Measurements from ENCODE around the gene ELOVL5. TPM values are rescaled to one million over a fixed set of nuclear protein-coding genes. Genes with fewer than 3 reads are reported as not detected.
"Not testable (repeated sequence)": the region's sequence is repeated elsewhere in the genome, so short reads cannot be mapped to it uniquely, and the experiment has no call there.

The ELOVL5 gene
- total RNA-seq, 1 donor from 2014 or later, result 133 TPM

GRCh38 chr6:53305506-53306005 lies 43.2 kb downstream of the ELOVL5 start:
- H3K4me1 Mint-ChIP-seq (ENCODE audit: low read depth), result peaks cover 80% of the 10 kb centered on the region
- not testable (repeated sequence) for H3K9me3 Mint-ChIP-seq; H3K27me3 Mint-ChIP-seq (ENCODE audit: low read depth); H3K4me3 Mint-ChIP-seq (ENCODE audit: low read depth); DNase-seq (ENCODE audit: low spot score); H3K27ac Mint-ChIP-seq
- H3K36me3 Mint-ChIP-seq (ENCODE audit: low read depth), result peaks cover 17% of the 10 kb centered on the region
- intact Hi-C loops (cut with micrococcal nuclease), result loop anchor here (2.0 to 5.0 kb wide), 4 partner anchors 37 to 328 kb away; no protein-coding TSS in a partner anchor

GRCh38 chr6:53304953-53305352 lies 43.8 kb downstream of the ELOVL5 start:
- peaks cover 17% of the 10 kb centered on the region for H3K36me3 Mint-ChIP-seq (ENCODE audit: low read depth)
- intact Hi-C loops (cut with micrococcal nuclease), result loop anchor here (5.0 kb wide), 3 partner anchors 73 to 328 kb away; no protein-coding TSS in a partner anchor
- not testable (repeated sequence) for H3K27ac Mint-ChIP-seq; H3K9me3 Mint-ChIP-seq; H3K27me3 Mint-ChIP-seq (ENCODE audit: low read depth); DNase-seq (ENCODE audit: low spot score); H3K4me3 Mint-ChIP-seq (ENCODE audit: low read depth)
- H3K4me1 Mint-ChIP-seq (ENCODE audit: low read depth), result peaks cover 80% of the 10 kb centered on the region

GRCh38 chr6:53302678-53303360 lies 45.9 kb downstream of the ELOVL5 start:
- H3K9me3 Mint-ChIP-seq, result no peaks in the 10 kb centered on the region
- H3K4me3 Mint-ChIP-seq (ENCODE audit: low read depth), result peak overlapping the region; percentile 60
- intact Hi-C loops (cut with micrococcal nuclease), result loop anchor here (5.0 kb wide), 1 partner anchor 71 kb away; no protein-coding TSS in a partner anchor
- H3K36me3 Mint-ChIP-seq (ENCODE audit: low read depth), result peaks cover 14% of the 10 kb centered on the region
- DNase-seq (ENCODE audit: low spot score), result no peak
- H3K4me1 Mint-ChIP-seq (ENCODE audit: low read depth), result peaks cover 75% of the 10 kb centered on the region
- no peaks in the 10 kb centered on the region for H3K27me3 Mint-ChIP-seq (ENCODE audit: low read depth)
- H3K27ac Mint-ChIP-seq, result peak overlapping the region; percentile 69

- peaks cover 18% of the 10 kb centered on the region for H3K36me3 Mint-ChIP-seq (ENCODE audit: low read depth)
- intact Hi-C loops (cut with micrococcal nuclease), result loop anchor here (5.0 kb wide), 1 partner anchor 70 kb away; no protein-coding TSS in a partner anchor
- no peaks in the 10 kb centered on the region for H3K9me3 Mint-ChIP-seq
- peaks cover 72% of the 10 kb centered on the region for H3K4me1 Mint-ChIP-seq (ENCODE audit: low read depth)
- no peak overlapping the region for H3K4me3 Mint-ChIP-seq (ENCODE audit: low read depth)
- DNase-seq (ENCODE audit: low spot score), result no peak
- peak overlapping the region; percentile 73 for H3K27ac Mint-ChIP-seq
- no peaks in the 10 kb centered on the region for H3K27me3 Mint-ChIP-seq (ENCODE audit: low read depth)
Observed at GRCh38 chr6:53301801-53302537, 46.8 kb downstream of the ELOVL5 start.

- H3K4me1 Mint-ChIP-seq (ENCODE audit: low read depth), result peaks cover 69% of the 10 kb centered on the region
- no peak for DNase-seq (ENCODE audit: low spot score)
- no peaks in the 10 kb centered on the region for H3K27me3 Mint-ChIP-seq (ENCODE audit: low read depth)
- no peaks in the 10 kb centered on the region for H3K9me3 Mint-ChIP-seq
- H3K4me3 Mint-ChIP-seq (ENCODE audit: low read depth), result no peak overlapping the region
- intact Hi-C loops (cut with micrococcal nuclease), result loop anchor here (5.0 kb wide), 1 partner anchor 69 kb away; no protein-coding TSS in a partner anchor
- peaks cover 17% of the 10 kb centered on the region for H3K36me3 Mint-ChIP-seq (ENCODE audit: low read depth)
- H3K27ac Mint-ChIP-seq, result peak overlapping the region; percentile 12
Observed at GRCh38 chr6:53300656-53301551, 47.8 kb downstream of the ELOVL5 start.

GRCh38 chr6:53299331-53300005 lies 49.3 kb downstream of the ELOVL5 start:
- H3K27me3 Mint-ChIP-seq (ENCODE audit: low read depth), result no peaks in the 10 kb centered on the region
- H3K4me1 Mint-ChIP-seq (ENCODE audit: low read depth), result peaks cover 73% of the 10 kb centered on the region
- intact Hi-C loops (cut with micrococcal nuclease), result loop anchor here (2.0 to 5.0 kb wide), 2 partner anchors 15 to 67 kb away; no protein-coding TSS in a partner anchor
- H3K9me3 Mint-ChIP-seq, result no peaks in the 10 kb centered on the region
- no peak overlapping the region for H3K4me3 Mint-ChIP-seq (ENCODE audit: low read depth)
- H3K36me3 Mint-ChIP-seq (ENCODE audit: low read depth), result peaks cover 20% of the 10 kb centered on the region
- no peak for DNase-seq (ENCODE audit: low spot score)
- peak overlapping the region; percentile 1 for H3K27ac Mint-ChIP-seq

GRCh38 chr6:53297004-53297403 lies 51.7 kb downstream of the ELOVL5 start:
- intact Hi-C loops (cut with micrococcal nuclease), result no loop called here
- DNase-seq (ENCODE audit: low spot score), result no peak

GRCh38 chr6:53295176-53295575 lies 53.6 kb downstream of the ELOVL5 start:
- no peaks in the 10 kb centered on the region for H3K9me3 Mint-ChIP-seq
- H3K36me3 Mint-ChIP-seq (ENCODE audit: low read depth), result peaks cover 44% of the 10 kb centered on the region
- no peaks in the 10 kb centered on the region for H3K27me3 Mint-ChIP-seq (ENCODE audit: low read depth)
- no peak overlapping the region for H3K4me3 Mint-ChIP-seq (ENCODE audit: low read depth)
- H3K27ac Mint-ChIP-seq, result no peak overlapping the region
- intact Hi-C loops (cut with micrococcal nuclease), result no loop called here
- peaks cover 54% of the 10 kb centered on the region for H3K4me1 Mint-ChIP-seq (ENCODE audit: low read depth)
- no peak for DNase-seq (ENCODE audit: low spot score)

More at GRCh38 chr6:53297004-53297403, 51.7 kb downstream of the ELOVL5 start:
- no peaks in the 10 kb centered on the region for H3K9me3 Mint-ChIP-seq
- peaks cover 30% of the 10 kb centered on the region for H3K36me3 Mint-ChIP-seq (ENCODE audit: low read depth)
- H3K27ac Mint-ChIP-seq, result no peak overlapping the region
- no peak overlapping the region for H3K4me3 Mint-ChIP-seq (ENCODE audit: low read depth)
- peaks cover 56% of the 10 kb centered on the region for H3K4me1 Mint-ChIP-seq (ENCODE audit: low read depth)
- no peaks in the 10 kb centered on the region for H3K27me3 Mint-ChIP-seq (ENCODE audit: low read depth)

- no peaks in the 10 kb centered on the region for H3K27me3 Mint-ChIP-seq (ENCODE audit: low read depth)
- no peak for DNase-seq (ENCODE audit: low spot score)
- H3K27ac Mint-ChIP-seq, result no peak overlapping the region
Observed at GRCh38 chr6:53294611-53295010, 54.1 kb downstream of the ELOVL5 start.

GRCh38 chr6:53294095-53294494 lies 54.7 kb downstream of the ELOVL5 start:
- intact Hi-C loops (cut with micrococcal nuclease), result loop anchor here (5.0 kb wide), 1 partner anchor 118 kb away; no protein-coding TSS in a partner anchor
- Mint-ChIP-seq H3K27ac (no peak overlapping the region), H3K4me3 (ENCODE audit: low read depth) (no peak overlapping the region), H3K27me3 (ENCODE audit: low read depth) (no peaks in the 10 kb centered on the region), H3K9me3 (no peaks in the 10 kb centered on the region), H3K4me1 (ENCODE audit: low read depth) (peaks cover 47% of the 10 kb centered on the region), H3K36me3 (ENCODE audit: low read depth) (peaks cover 54% of the 10 kb centered on the region)
- DNase-seq (ENCODE audit: low spot score), result no peak

More at GRCh38 chr6:53294611-53295010, 54.1 kb downstream of the ELOVL5 start:
- H3K9me3 Mint-ChIP-seq, result no peaks in the 10 kb centered on the region
- peaks cover 52% of the 10 kb centered on the region for H3K4me1 Mint-ChIP-seq (ENCODE audit: low read depth)
- H3K4me3 Mint-ChIP-seq (ENCODE audit: low read depth), result no peak overlapping the region
- H3K36me3 Mint-ChIP-seq (ENCODE audit: low read depth), result peaks cover 49% of the 10 kb centered on the region
- intact Hi-C loops (cut with micrococcal nuclease), result loop anchor here (5.0 kb wide), 1 partner anchor 118 kb away; no protein-coding TSS in a partner anchor

- no peak for DNase-seq (ENCODE audit: low spot score)
- peaks cover 43% of the 10 kb centered on the region for H3K4me1 Mint-ChIP-seq (ENCODE audit: low read depth)
- H3K27me3 Mint-ChIP-seq (ENCODE audit: low read depth), result no peaks in the 10 kb centered on the region
- H3K27ac Mint-ChIP-seq, result no peak overlapping the region
- no peak overlapping the region for H3K4me3 Mint-ChIP-seq (ENCODE audit: low read depth)
- intact Hi-C loops (cut with micrococcal nuclease), result loop anchor here (5.0 kb wide), 1 partner anchor 119 kb away; no protein-coding TSS in a partner anchor
- peaks cover 56% of the 10 kb centered on the region for H3K36me3 Mint-ChIP-seq (ENCODE audit: low read depth)
- H3K9me3 Mint-ChIP-seq, result no peaks in the 10 kb centered on the region
Observed at GRCh38 chr6:53293691-53294090, 55.1 kb downstream of the ELOVL5 start.
